H9 (cell line): Measurements from ENCODE around the gene SYNE2. TPM values are rescaled to one million over a fixed set of nuclear protein-coding genes. Genes with fewer than 3 reads are reported as not detected.

Experiments used
- DNase-seq: peaks from one replicate; pipeline ENCODE4 v3.0.0-alpha.2; 2017
- H2AFZ ChIP-seq: one replicate; pipeline ENCODE4 v1.6.1; 2013; ENCODE audit warnings: mild to moderate bottlenecking, low read length, control low read depth, moderate library complexity
- H2AK5ac ChIP-seq: 2 replicates; pipeline ENCODE4 v1.6.1; 2013; ENCODE audit warnings: low read length, control low read depth, mixed read lengths; ENCODE audit not compliant: insufficient read length
- H2BK120ac ChIP-seq: one replicate; pipeline ENCODE4 v1.6.1; 2013; ENCODE audit warnings: low read depth, mild to moderate bottlenecking, low read length, control low read depth, inconsistent platforms; ENCODE audit not compliant: poor library complexity, severe bottlenecking
- H2BK12ac ChIP-seq: 2 replicates; pipeline ENCODE4 v1.6.1; 2013; ENCODE audit warnings: low read length, control low read depth, mixed read lengths, low read depth; ENCODE audit not compliant: insufficient read length
- H2BK15ac ChIP-seq: 2 replicates; pipeline ENCODE4 v1.6.1; 2013; ENCODE audit warnings: low read depth, low read length, control low read depth
- H2BK20ac ChIP-seq: one replicate; pipeline ENCODE4 v1.6.1; 2013; ENCODE audit warnings: low read depth, mild to moderate bottlenecking, low read length, control low read depth, inconsistent platforms; ENCODE audit not compliant: poor library complexity, severe bottlenecking
- H2BK5ac ChIP-seq: 2 replicates; pipeline ENCODE4 v1.6.1; 2013; ENCODE audit warnings: low read length, control low read depth, mixed read lengths; ENCODE audit not compliant: insufficient read length
- H3K14ac ChIP-seq: 2 replicates; pipeline ENCODE4 v1.6.1; 2013; ENCODE audit warnings: low read length, control low read depth; ENCODE audit not compliant: insufficient read depth
- H3K18ac ChIP-seq: 2 replicates; pipeline ENCODE4 v1.6.1; 2013; ENCODE audit warnings: low read depth, mild to moderate bottlenecking, mixed read lengths, low read length, control low read depth; ENCODE audit not compliant: insufficient read length
- H3K23ac ChIP-seq: 2 replicates; pipeline ENCODE4 v1.6.1; 2013; ENCODE audit warnings: low read length, control low read depth, mixed read lengths, low read depth; ENCODE audit not compliant: insufficient read length
- H3K23me2 ChIP-seq: 2 replicates; pipeline ENCODE4 v1.6.1; 2013; ENCODE audit warnings: low read depth, mild to moderate bottlenecking, mixed read lengths, low read length, control low read depth; ENCODE audit not compliant: insufficient read length, poor library complexity, severe bottlenecking
- H3K27ac ChIP-seq: 2 replicates; pipeline ENCODE4 v1.5.1; 2013; ENCODE audit warnings: low read length, control low read depth, mixed read lengths, low read depth; ENCODE audit not compliant: insufficient read length
- H3K27me3 ChIP-seq: 2 replicates; pipeline ENCODE4 v1.6.1; 2013; ENCODE audit warnings: low read length, control low read depth, inconsistent platforms; ENCODE audit not compliant: insufficient read depth
- H3K4ac ChIP-seq: 2 replicates; pipeline ENCODE4 v1.6.1; 2013; ENCODE audit warnings: low read depth, mild to moderate bottlenecking, control low read depth, inconsistent platforms, low read length, moderate library complexity
- H3K4me1 ChIP-seq: 2 replicates; pipeline ENCODE4 v1.6.1; 2013; ENCODE audit warnings: low read length, control low read depth, inconsistent platforms; ENCODE audit not compliant: insufficient read depth
- H3K4me2 ChIP-seq: 2 replicates; pipeline ENCODE4 v1.6.1; 2013; ENCODE audit warnings: low read length, control low read depth, mixed read lengths; ENCODE audit not compliant: insufficient read length, insufficient read depth
- H3K56ac ChIP-seq: 2 replicates; pipeline ENCODE4 v1.6.1; 2013; ENCODE audit warnings: low read depth, mild to moderate bottlenecking, mixed read lengths, low read length, control low read depth; ENCODE audit not compliant: insufficient read length
- H3K79me1 ChIP-seq: 2 replicates; pipeline ENCODE4 v1.6.1; 2013; ENCODE audit warnings: low read depth, mild to moderate bottlenecking, moderate library complexity, low read length, control low read depth, inconsistent platforms; ENCODE audit not compliant: insufficient read depth, poor library complexity, severe bottlenecking
- H3K79me2 ChIP-seq: 2 replicates; pipeline ENCODE4 v1.6.1; 2013; ENCODE audit warnings: low read length, control low read depth, inconsistent platforms; ENCODE audit not compliant: insufficient read depth
- H3K9ac ChIP-seq: 2 replicates; pipeline ENCODE4 v1.6.1; 2013; ENCODE audit warnings: low read length, control low read depth, mixed read lengths; ENCODE audit not compliant: insufficient read length; ENCODE audit errors: extremely low read depth
- H3K9me3 ChIP-seq: one replicate; pipeline ENCODE4 v1.6.1; 2013; ENCODE audit warnings: low read depth, low read length, inconsistent platforms; ENCODE audit not compliant: control insufficient read depth
- H3T11ph ChIP-seq: one replicate; pipeline ENCODE4 v1.6.1; 2013; ENCODE audit warnings: mild to moderate bottlenecking, low read length, control low read depth, inconsistent platforms
- H4K20me1 ChIP-seq: one replicate; pipeline ENCODE4 v1.6.1; 2013; ENCODE audit not compliant: control insufficient read depth, insufficient read length, insufficient read depth
- H4K5ac ChIP-seq: 2 replicates; pipeline ENCODE4 v1.6.1; 2013; ENCODE audit warnings: low read depth, mild to moderate bottlenecking, mixed read lengths, low read length, control low read depth; ENCODE audit not compliant: insufficient read length
- H4K8ac ChIP-seq: replicated peaks from 2 replicates; pipeline ENCODE4 v1.6.1; 2013; ENCODE audit warnings: low read length, control low read depth, mixed read lengths, low read depth; ENCODE audit not compliant: insufficient read length
- H4K91ac ChIP-seq: 2 replicates; pipeline ENCODE4 v1.6.1; 2013; ENCODE audit warnings: low read depth, mild to moderate bottlenecking, moderate library complexity, mixed read lengths, low read length, control low read depth; ENCODE audit not compliant: insufficient read length
- H3K27ac Mint-ChIP-seq, 3 experiments: 2 replicates in 2 of 3; 3 replicates in 1 of 3; pipeline ENCODE4 v1.8.0; 2020 to 2021; ENCODE audit warnings: mixed read lengths in 3 of 3, mild to moderate bottlenecking in 1 of 3, moderate library complexity in 1 of 3
- H3K27me3 Mint-ChIP-seq: 2 replicates; pipeline ENCODE4 v1.8.0; 2021; ENCODE audit warnings: low read depth, mild to moderate bottlenecking, moderate library complexity, mixed read lengths
- H3K36me3 Mint-ChIP-seq, 3 experiments: 2 replicates in 2 of 3; 3 replicates in 1 of 3; pipeline ENCODE4 v1.8.0; 2020 to 2021; ENCODE audit warnings: low read depth in 3 of 3, mixed read lengths in 3 of 3; ENCODE audit not compliant: insufficient read depth in 1 of 3
- H3K4me1 Mint-ChIP-seq, 2 experiments: 2 replicates each; pipeline ENCODE4 v1.8.0; 2020; ENCODE audit warnings: mixed read lengths in 2 of 2
- H3K4me3 Mint-ChIP-seq, 2 experiments: 2 replicates in 1 of 2; 3 replicates in 1 of 2; pipeline ENCODE4 v1.8.0; 2020 to 2021; ENCODE audit warnings: mild to moderate bottlenecking in 2 of 2, mixed read lengths in 2 of 2, moderate library complexity in 1 of 2
- H3K9me3 Mint-ChIP-seq, 2 experiments: 2 replicates in 1 of 2; 3 replicates in 1 of 2; pipeline ENCODE4 v1.8.0; 2020; ENCODE audit warnings: mild to moderate bottlenecking in 2 of 2, mixed read lengths in 2 of 2, moderate library complexity in 1 of 2
- CTCF ChIP-seq: fragments of 200-600 bp; sonication (generic); conservative IDR thresholded peaks from 3 replicates; pipeline ENCODE4 v1.8.0; 2021; ENCODE audit warnings: antibody characterized with exemption, mild to moderate bottlenecking
- WGBS: extraction: QIAGEN DNeasy Blood & Tissue Kit; methylation state at CpG from one replicate; pipeline ENCODE4 v1.1.7; 2013; ENCODE audit warnings: missing lambda C conversion rate, low lambda C conversion rate, mixed read lengths; ENCODE audit not compliant: insufficient read length; ENCODE audit errors: extremely low coverage; 5-methylcytosine and 5-hydroxymethylcytosine counted together
- total RNA-seq: library from RNA; stranded (reverse); gene quantifications from 2 replicates; pipeline ENCODE4 v1.2.1, GENCODE V29; 2021

The SYNE2 gene
- total RNA-seq, 1 experiment from 2014 or later, result 43.3 TPM

DNA sequence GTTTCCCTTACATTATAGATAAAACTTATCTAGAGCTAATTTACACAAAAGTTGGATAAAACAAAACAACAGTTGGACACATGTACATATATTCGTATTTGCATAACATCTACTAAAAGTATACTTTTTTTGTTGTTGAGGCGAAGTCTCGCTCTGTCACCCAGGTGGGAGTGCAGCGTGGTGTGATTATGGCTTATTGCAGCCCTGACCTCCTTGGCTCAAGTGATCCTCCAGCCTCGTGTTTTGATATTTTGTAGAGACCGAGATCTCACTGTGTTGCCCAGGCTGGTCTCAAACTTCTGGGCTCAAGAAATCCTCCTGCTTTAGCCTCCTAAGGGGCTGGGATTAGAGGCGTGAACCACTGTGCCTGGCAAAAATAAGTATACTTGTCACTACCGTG is 9.4 kb downstream of the SYNE2 start:
- Histone ChIP-seq H4K20me1 (no peaks in the 10 kb centered on the region), H2AFZ (no peak overlapping the region), H3K27me3 (no peaks in the 10 kb centered on the region), H2BK120ac (no peak overlapping the region), H3K4ac (no peak overlapping the region), H3K14ac (no peak overlapping the region), H3K4me2 (no peak overlapping the region), H4K5ac (no peak overlapping the region), H3K79me1 (peaks cover 4% of the 10 kb centered on the region), H3K9ac (no peak overlapping the region), H2BK5ac (no peak overlapping the region), H3K23me2 (no peaks in the 10 kb centered on the region), H4K91ac (no peak overlapping the region), H3K27ac (no peak overlapping the region), H3K23ac (no peak overlapping the region), H2AK5ac (no peak overlapping the region), H3K56ac (no peak overlapping the region), H4K8ac (no peak overlapping the region), H2BK20ac (no peak overlapping the region), H3K9me3 (no peaks in the 10 kb centered on the region), H2BK15ac (no peak overlapping the region), H3K4me1 (no peaks in the 10 kb centered on the region), H3K18ac (no peak overlapping the region), H3T11ph (no peak overlapping the region), H2BK12ac (no peak overlapping the region), H3K79me2 (peaks cover 2% of the 10 kb centered on the region; the same call in 1 of the 2 replicates)
- Mint-ChIP-seq H3K27me3 (no peaks in the 10 kb centered on the region), H3K27ac (no peak overlapping the region), H3K4me1 (peaks cover 20 to 28% of the 10 kb centered on the region in 2 experiments), H3K4me3 (no peak overlapping the region), H3K36me3 (no peaks in the 10 kb centered on the region), H3K9me3 (no peaks in the 10 kb centered on the region)
- no peak for TF ChIP-seq CTCF
- no peak for DNase-seq
- no CpG with 5 or more reads among the region's 8 CpGs for WGBS
